HG03469 (cell line): Measurements from ENCODE around the gene TTC36.
"Not testable (repeated sequence)": the region's sequence is repeated elsewhere in the genome, so short reads cannot be mapped to it uniquely, and the experiment has no call there.

Experiments
- ATAC-seq: cut with Tn5 transposase; IDR thresholded peaks from one replicate; pipeline ENCODE4 v1.9.1; 2021; ENCODE audit warnings: mild to moderate bottlenecking, moderate library complexity, moderate number of reproducible peaks; ENCODE audit not compliant: unreplicated experiment

Gene TTC36

GRCh38 chr11:118531597-118532084, 4.4 kb downstream of the TTC36 start:
- no peak for ATAC-seq

GRCh38 chr11:118532091-118532490, 4.8 kb downstream of the TTC36 start:
- no peak for ATAC-seq

- no peak for ATAC-seq
Observed at GRCh38 chr11:118532852-118533768, 5.8 kb downstream of the TTC36 start.

GRCh38 chr11:118533769-118534729, 6.8 kb downstream of the TTC36 start:
- ATAC-seq: no peak

GRCh38 chr11:118535261-118535660, 8.0 kb downstream of the TTC36 start:
- no peak for ATAC-seq

- no peak for ATAC-seq
Observed at GRCh38 chr11:118536726-118537125, 9.5 kb downstream of the TTC36 start.

- no peak for ATAC-seq
Observed at GRCh38 chr11:118537409-118537980, 10.2 kb downstream of the TTC36 start.

GRCh38 chr11:118544010-118544646, 16.9 kb downstream of the TTC36 start:
- ATAC-seq: no peak

- no peak for ATAC-seq
Observed at GRCh38 chr11:118544647-118545010, 17.4 kb downstream of the TTC36 start.

- ATAC-seq: no peak
Observed at GRCh38 chr11:118545533-118545932, 18.3 kb downstream of the TTC36 start.

GRCh38 chr11:118547132-118547531, 19.9 kb downstream of the TTC36 start:
- no peak for ATAC-seq

GRCh38 chr11:118552341-118552740, 25.1 kb downstream of the TTC36 start:
- ATAC-seq: no peak

GRCh38 chr11:118560806-118561205, 33.5 kb downstream of the TTC36 start:
- ATAC-seq: no peak

- no peak for ATAC-seq
Observed at GRCh38 chr11:118565051-118565450, 37.8 kb downstream of the TTC36 start.

GRCh38 chr11:118569670-118570069, 42.4 kb downstream of the TTC36 start:
- no peak for ATAC-seq

- no peak for ATAC-seq
Observed at GRCh38 chr11:118570787-118571186, 43.5 kb downstream of the TTC36 start.

GRCh38 chr11:118571701-118572060, 44.4 kb downstream of the TTC36 start:
- not testable (repeated sequence) for ATAC-seq

GRCh38 chr11:118572061-118572980, 45.0 kb downstream of the TTC36 start, which contains the start of gene ARCN1:
TSS of gene ARCN1 (plus strand) at chr11:118572409. CDS start at chr11:118572548, 139 bp downstream.
- peak; percentile 45 for ATAC-seq

GRCh38 chr11:118572981-118573550, 45.8 kb downstream of the TTC36 start:
- ATAC-seq: no peak
